Measurements from ENCODE around the gene SEC11C.

DNA sequence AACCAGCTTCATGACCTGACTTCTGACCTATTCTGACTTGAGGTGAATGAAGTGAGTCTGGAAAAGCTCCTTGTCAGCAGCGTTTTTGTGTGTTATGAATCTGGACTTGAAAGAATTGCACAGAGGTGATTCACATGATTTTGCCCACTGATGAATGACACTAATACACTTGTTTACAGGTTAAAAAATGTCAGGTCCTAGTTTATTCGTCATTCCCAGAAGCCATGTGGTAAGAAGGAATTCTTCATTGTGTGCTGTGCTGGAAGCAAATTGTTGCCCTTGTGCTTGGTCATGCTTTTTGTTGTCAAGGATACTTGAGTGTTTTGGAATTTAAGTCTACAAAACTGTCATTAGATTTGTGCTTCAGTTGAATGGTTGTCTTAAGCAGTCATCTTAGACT lies 15.5 kb downstream of the SEC11C start:
- TF ChIP-seq, protein P1, sequence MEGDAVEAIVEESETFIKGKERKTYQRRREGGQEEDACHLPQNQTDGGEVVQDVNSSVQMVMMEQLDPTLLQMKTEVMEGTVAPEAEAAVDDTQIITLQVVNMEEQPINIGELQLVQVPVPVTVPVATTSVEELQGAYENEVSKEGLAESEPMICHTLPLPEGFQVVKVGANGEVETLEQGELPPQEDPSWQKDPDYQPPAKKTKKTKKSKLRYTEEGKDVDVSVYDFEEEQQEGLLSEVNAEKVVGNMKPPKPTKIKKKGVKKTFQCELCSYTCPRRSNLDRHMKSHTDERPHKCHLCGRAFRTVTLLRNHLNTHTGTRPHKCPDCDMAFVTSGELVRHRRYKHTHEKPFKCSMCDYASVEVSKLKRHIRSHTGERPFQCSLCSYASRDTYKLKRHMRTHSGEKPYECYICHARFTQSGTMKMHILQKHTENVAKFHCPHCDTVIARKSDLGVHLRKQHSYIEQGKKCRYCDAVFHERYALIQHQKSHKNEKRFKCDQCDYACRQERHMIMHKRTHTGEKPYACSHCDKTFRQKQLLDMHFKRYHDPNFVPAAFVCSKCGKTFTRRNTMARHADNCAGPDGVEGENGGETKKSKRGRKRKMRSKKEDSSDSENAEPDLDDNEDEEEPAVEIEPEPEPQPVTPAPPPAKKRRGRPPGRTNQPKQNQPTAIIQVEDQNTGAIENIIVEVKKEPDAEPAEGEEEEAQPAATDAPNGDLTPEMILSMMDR (conservative IDR thresholded peaks at IDR 0.05 in 1 of 2, IDR thresholded peaks at IDR 0.05 in 1 of 2; ENCODE audit: low read depth in 1 of 2, low read length in 2 of 2), result no peak
- TF ChIP-seq EZH2 (IDR thresholded peaks at IDR 0.05; ENCODE audit: low read length, missing control alignments), result no peak
